GM20431 (cell line): ENCODE measurements around the gene SMIM12.

ENCODE experiments used
- in situ Hi-C: fragments of 300-500 bp; cut with MseI, MboI; formaldehyde crosslinking; loops from one replicate; pipeline ENCODE4 v1.15.0; 2020; ENCODE audit warnings: low sequenced_read_pairs; ENCODE audit not compliant: unreplicated experiment

Gene SMIM12

GRCh38 chr1:34808051-34808810 lies 51.3 kb downstream of the SMIM12 start:
- in situ Hi-C loops = no loop called here

GRCh38 chr1:34806396-34806795 lies 53.2 kb downstream of the SMIM12 start:
- in situ Hi-C loops = no loop called here

GRCh38 chr1:34803770-34804169 lies 55.8 kb downstream of the SMIM12 start:
- in situ Hi-C loops = no loop called here
